T-helper 9 cell (primary cell): ENCODE data around the gene PTPRN2.

ENCODE experiments used
- DNase-seq: peaks from one replicate; pipeline ENCODE4 v3.0.0-alpha.2; 2020

Gene PTPRN2

GRCh38 chr7:158273138-158273651 lies 314.4 kb downstream of the PTPRN2 start:
- DNase-seq = no peak

- no peak for DNase-seq
Observed at GRCh38 chr7:158272509-158273137, 315.0 kb downstream of the PTPRN2 start.

GRCh38 chr7:158272091-158272490 lies 315.5 kb downstream of the PTPRN2 start:
- DNase-seq = no peak

GRCh38 chr7:158271646-158272045 lies 316.0 kb downstream of the PTPRN2 start:
- no peak for DNase-seq

- no peak for DNase-seq
Observed at GRCh38 chr7:158270856-158271413, 316.7 kb downstream of the PTPRN2 start.

- DNase-seq = no peak
Observed at GRCh38 chr7:158270106-158270775, 317.4 kb downstream of the PTPRN2 start.

- no peak for DNase-seq
Observed at GRCh38 chr7:158268816-158269535, 318.6 kb downstream of the PTPRN2 start.

- DNase-seq = no peak
Observed at GRCh38 chr7:158267742-158268435, 319.7 kb downstream of the PTPRN2 start.

- DNase-seq = no peak
Observed at GRCh38 chr7:158266817-158267741, 320.5 kb downstream of the PTPRN2 start.

- no peak for DNase-seq
Observed at GRCh38 chr7:158266426-158266816, 321.2 kb downstream of the PTPRN2 start.

GRCh38 chr7:158265743-158266080 lies 321.9 kb downstream of the PTPRN2 start:
- DNase-seq = no peak

GRCh38 chr7:158264881-158265742 lies 322.5 kb downstream of the PTPRN2 start:
- DNase-seq = no peak

- DNase-seq = no peak
Observed at GRCh38 chr7:158263964-158264748, 323.5 kb downstream of the PTPRN2 start.

- no peak for DNase-seq
Observed at GRCh38 chr7:158263110-158263963, 324.3 kb downstream of the PTPRN2 start.

GRCh38 chr7:158262284-158263109 lies 325.1 kb downstream of the PTPRN2 start:
- no peak for DNase-seq

GRCh38 chr7:158261362-158262235 lies 326.0 kb downstream of the PTPRN2 start:
- DNase-seq = no peak
